Fibroblast of villous mesenchyme (primary cell): ENCODE measurements around the gene CYBA. TPM values are rescaled to one million over a fixed set of nuclear protein-coding genes. Genes with fewer than 3 reads are reported as not detected.
"Not testable (repeated sequence)": the region's sequence is repeated elsewhere in the genome, so short reads cannot be mapped to it uniquely, and the experiment has no call there.

Experiments
- DNase-seq: peaks from one replicate; pipeline ENCODE4 v3.0.0-alpha.2; 2010; ENCODE audit warnings: low read depth
- H3K4me3 ChIP-seq: 2 replicates; pipeline ENCODE4 v1.5.1; 2011; ENCODE audit warnings: low read depth, mild to moderate bottlenecking, low read length
- total RNA-seq: library from RNA; depleted of rRNA; stranded (reverse); fragments of >200 nt; gene quantifications from 2 replicates; pipeline ENCODE4 v1.2.3, GENCODE V29; 2012
- TF ChIP-seq, protein P1 (sequence below): IDR thresholded peaks from 2 replicates; pipeline ENCODE4 v1.5.1; 2012; ENCODE audit warnings: low read depth, mild to moderate bottlenecking, low read length; ENCODE audit not compliant: insufficient read depth

The CYBA gene
- total RNA-seq, 1 donor = 167 TPM

DNA sequence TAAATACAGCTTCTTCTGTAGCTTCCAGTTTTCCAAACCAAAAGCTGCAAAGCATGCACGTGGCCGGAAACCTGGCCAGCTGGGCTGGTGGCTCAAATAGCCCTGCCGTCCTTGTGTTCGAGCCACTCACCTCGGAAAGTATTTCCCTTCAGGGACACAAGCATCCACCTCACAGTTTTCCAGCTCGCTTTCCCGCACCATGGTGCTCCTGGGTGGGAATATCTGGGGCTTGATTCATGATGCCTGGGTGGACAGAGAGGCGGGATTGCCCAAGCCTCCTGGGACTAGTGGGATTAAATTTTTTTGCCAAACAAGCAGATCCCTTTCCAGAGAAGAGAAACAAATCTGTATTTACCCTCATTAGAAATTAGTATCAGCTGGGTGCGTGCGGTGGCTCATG, 19.1 kb upstream of the CYBA start:
- H3K4me3 ChIP-seq = no peak overlapping the region
- DNase-seq = no peak
- TF ChIP-seq, protein P1, sequence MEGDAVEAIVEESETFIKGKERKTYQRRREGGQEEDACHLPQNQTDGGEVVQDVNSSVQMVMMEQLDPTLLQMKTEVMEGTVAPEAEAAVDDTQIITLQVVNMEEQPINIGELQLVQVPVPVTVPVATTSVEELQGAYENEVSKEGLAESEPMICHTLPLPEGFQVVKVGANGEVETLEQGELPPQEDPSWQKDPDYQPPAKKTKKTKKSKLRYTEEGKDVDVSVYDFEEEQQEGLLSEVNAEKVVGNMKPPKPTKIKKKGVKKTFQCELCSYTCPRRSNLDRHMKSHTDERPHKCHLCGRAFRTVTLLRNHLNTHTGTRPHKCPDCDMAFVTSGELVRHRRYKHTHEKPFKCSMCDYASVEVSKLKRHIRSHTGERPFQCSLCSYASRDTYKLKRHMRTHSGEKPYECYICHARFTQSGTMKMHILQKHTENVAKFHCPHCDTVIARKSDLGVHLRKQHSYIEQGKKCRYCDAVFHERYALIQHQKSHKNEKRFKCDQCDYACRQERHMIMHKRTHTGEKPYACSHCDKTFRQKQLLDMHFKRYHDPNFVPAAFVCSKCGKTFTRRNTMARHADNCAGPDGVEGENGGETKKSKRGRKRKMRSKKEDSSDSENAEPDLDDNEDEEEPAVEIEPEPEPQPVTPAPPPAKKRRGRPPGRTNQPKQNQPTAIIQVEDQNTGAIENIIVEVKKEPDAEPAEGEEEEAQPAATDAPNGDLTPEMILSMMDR = no peak

DNA sequence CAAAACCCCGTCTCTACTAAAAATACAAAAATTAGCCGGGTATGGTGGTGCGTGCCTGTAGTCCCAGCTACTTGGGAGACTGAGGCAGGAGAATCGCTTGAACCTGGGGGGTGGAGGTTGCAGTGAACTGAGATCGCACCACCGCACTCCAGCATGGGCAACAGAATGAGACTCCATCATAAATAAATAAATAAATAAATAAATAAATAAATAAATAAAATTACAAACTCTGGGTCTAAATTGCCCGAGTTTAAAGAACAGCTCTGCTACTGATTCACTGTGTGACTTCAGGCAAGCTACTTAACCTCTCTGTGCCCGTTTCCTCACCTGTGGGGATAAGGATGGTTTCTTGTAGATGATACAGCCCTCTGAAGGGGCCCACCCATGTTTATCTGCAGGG, 18.6 kb upstream of the CYBA start:
- not testable (repeated sequence) for H3K4me3 ChIP-seq, DNase-seq

DNA sequence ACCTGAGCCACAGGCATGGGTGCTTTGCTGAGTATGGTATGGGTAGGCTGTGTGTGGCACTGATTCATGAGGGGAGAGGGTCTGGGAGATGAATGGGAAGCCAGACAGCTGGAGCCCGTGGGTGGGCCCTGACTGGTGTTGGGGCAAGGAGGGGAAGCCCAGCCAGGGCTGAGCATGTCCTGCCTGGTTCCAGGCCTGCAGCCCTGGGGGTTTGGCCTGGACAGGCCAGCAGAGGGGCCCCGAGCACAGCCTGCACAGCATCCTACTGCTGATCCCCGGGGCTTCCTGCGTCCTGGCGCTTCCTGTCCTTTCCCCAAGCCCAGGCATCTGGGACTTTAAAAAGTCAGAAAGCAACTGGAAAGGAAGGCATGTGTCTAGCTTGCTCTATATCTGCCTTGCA, 16.6 kb upstream of the CYBA start:
- TF ChIP-seq, protein P1 = peak; percentile 35
- peak; percentile 40 for DNase-seq
- no peak overlapping the region for H3K4me3 ChIP-seq

DNA sequence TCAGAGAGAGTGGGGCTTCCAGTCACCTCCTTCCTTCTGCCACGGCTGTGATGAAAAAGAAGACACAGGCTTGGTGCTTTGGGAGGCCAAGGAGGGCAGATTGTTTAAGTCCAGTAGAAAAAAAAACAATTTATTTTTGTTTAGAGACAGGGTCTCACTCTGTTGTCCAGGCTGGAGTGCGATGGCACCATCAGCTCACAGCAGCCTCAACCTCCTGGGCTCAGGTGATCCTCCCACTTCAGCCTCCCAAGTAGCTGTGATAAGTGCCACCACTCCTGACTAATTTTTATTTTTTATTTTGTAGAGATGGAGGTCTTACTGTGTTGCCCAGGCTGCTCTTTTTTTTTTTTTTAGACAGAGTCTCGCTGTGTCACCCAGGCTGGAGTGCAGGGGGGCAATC, 14.7 kb upstream of the CYBA start:
- no peak overlapping the region for H3K4me3 ChIP-seq
- no peak for DNase-seq
- TF ChIP-seq, protein P1 = no peak

DNA sequence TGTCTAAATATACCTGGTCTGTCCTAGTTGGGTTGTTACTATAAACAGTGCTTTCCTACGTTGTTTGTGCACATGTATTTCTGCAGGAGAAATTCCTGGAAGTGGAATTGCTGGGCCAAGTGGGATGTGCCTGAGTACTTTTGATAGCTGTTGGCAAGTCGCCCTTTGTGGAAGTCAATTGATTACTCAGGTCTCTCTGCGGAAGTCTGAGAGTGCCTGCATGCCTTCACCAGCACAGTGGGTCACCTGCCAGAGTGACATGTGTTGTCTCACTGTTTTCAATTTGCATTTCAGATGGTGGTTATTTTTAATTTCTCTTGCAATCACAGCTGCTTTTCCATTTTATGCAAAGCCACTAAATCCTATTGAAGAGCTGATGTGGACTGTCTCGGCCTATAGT, 14.3 kb upstream of the CYBA start:
- no peak overlapping the region for H3K4me3 ChIP-seq
- TF ChIP-seq, protein P1 = no peak
- DNase-seq = no peak

DNA sequence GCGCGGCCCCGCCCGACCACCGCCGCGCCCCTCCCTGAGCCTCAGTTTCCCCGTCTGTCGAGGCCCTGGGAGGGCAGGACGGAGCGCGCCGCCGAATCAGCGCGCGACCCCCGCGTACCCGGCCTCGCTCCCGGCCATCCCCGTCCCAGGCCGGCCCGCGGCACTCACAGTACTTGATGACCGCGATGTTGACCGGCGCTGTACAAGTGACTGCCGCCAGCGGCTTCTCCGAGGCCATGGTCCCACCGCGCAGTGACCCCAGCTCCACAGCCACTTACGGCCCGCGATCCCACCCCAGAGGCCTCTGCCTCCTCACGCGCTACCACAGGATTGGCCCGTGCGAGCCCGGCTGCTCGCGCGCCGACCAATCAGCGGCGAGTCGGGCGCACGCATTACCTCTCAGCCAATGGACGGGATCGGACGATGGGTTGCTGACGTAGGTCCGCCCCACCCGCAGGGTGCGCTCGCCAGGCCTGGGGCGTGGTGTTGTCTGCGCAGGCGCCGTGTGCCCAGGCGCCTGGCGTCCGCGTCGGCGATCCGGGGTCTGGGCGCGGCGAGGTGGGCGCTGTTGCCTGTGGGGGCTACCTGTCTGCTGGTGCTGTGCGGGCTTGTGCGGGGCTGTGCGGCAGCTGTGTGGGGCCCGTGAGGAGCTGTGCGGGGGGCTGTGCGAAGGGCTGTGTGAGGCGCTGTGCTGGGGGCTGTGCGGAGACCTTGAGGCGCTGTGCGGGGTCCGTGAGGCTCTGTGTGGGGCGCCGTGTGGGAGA, 12.2 kb upstream of the CYBA start, which contains the start of gene MVD:
Gene MVD (minus strand): TSS at position 249 of the 764 bp plus-strand sequence. CDS start 11 bp downstream, at position 238.
- peak; percentile 98 for DNase-seq
- peak within 1 kb of the TSS; percentile 93 for H3K4me3 ChIP-seq
- TF ChIP-seq, protein P1 = no peak

DNA sequence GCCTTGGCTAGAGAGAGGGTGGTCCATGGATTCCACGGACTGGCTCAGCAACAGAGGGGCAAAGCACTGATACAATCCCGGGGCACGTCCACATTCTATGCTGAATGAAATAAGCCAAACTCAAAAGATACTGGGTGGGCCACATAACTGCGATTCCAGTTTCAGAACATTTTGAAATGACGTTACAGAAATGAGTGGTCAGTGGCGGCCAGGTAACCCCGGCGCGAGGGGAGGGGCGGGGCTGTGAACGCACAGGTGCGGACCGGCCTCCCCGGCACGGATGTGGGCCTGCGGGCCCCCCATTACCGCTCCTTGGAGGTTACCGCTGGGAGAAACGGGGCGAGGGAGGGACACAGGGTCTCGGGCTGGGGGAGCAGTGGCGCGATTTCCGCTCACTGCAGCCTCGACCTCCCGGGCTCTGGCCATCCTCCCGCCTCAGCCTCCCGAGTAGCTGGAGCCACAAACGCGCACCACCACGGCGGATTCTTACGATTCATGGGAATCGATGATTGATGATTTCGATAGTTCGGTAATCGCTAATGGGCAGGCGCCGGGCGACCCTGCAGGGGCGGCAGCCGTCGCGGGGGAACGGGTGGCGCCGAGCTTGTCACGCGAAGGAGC, 11.5 kb upstream of the CYBA start:
- no peak for DNase-seq
- TF ChIP-seq, protein P1 = no peak
- H3K4me3 ChIP-seq = peak overlapping the region; percentile 93
